Chondrocyte (in vitro differentiated cells): ENCODE data around the gene LPAR1. TPM values are rescaled to one million over a fixed set of nuclear protein-coding genes. Genes with fewer than 3 reads are reported as not detected.
"Not testable (repeated sequence)": the region's sequence is repeated elsewhere in the genome, so short reads cannot be mapped to it uniquely, and the experiment has no call there.

Experiments
- DNase-seq: peaks from one replicate; pipeline ENCODE4 v3.0.0; 2021; ENCODE audit warnings: mixed read lengths, low spot score
- H3K27ac Mint-ChIP-seq: one replicate; pipeline ENCODE4 v1.8.0; 2021; ENCODE audit warnings: mild to moderate bottlenecking, moderate library complexity, mixed read lengths; ENCODE audit not compliant: unreplicated experiment
- H3K27me3 Mint-ChIP-seq: 2 replicates; pipeline ENCODE4 v1.8.0; 2021; ENCODE audit warnings: low read depth, mixed read lengths
- H3K36me3 Mint-ChIP-seq: 2 replicates; pipeline ENCODE4 v1.8.0; 2021; ENCODE audit warnings: low read depth, mixed read lengths
- H3K4me1 Mint-ChIP-seq: 2 replicates; pipeline ENCODE4 v1.8.0; 2021; ENCODE audit warnings: low read depth, mild to moderate bottlenecking, mixed read lengths
- H3K4me3 Mint-ChIP-seq: one replicate; pipeline ENCODE4 v1.8.0; 2021; ENCODE audit warnings: mild to moderate bottlenecking, moderate library complexity, mixed read lengths; ENCODE audit not compliant: unreplicated experiment
- H3K9me3 Mint-ChIP-seq: 2 replicates; pipeline ENCODE4 v1.8.0; 2021; ENCODE audit warnings: low read depth, mixed read lengths
- CTCF ChIP-seq: fragments of 200-600 bp; sonication (generic); IDR thresholded peaks from 2 replicates; pipeline ENCODE4 v1.5.0; 2021; ENCODE audit warnings: antibody characterized with exemption, mild to moderate bottlenecking, moderate library complexity
- total RNA-seq: library from RNA; stranded (reverse); gene quantifications from 3 replicates; pipeline ENCODE4 v1.2.1, GENCODE V29; 2021

The LPAR1 gene
- total RNA-seq, 1 donor from 2014 or later = 33.5 TPM

- Mint-ChIP-seq H3K36me3 (peaks cover 10% of the 10 kb centered on the region), H3K4me1 (peaks cover 10% of the 10 kb centered on the region), H3K27ac (no peak overlapping the region), H3K27me3 (no peaks in the 10 kb centered on the region), H3K9me3 (peaks cover 29% of the 10 kb centered on the region), H3K4me3 (no peak overlapping the region)
- no peak for TF ChIP-seq CTCF
- DNase-seq = no peak
Observed at GRCh38 chr9:110864011-110864410, 174.3 kb downstream of the LPAR1 start.

DNA sequence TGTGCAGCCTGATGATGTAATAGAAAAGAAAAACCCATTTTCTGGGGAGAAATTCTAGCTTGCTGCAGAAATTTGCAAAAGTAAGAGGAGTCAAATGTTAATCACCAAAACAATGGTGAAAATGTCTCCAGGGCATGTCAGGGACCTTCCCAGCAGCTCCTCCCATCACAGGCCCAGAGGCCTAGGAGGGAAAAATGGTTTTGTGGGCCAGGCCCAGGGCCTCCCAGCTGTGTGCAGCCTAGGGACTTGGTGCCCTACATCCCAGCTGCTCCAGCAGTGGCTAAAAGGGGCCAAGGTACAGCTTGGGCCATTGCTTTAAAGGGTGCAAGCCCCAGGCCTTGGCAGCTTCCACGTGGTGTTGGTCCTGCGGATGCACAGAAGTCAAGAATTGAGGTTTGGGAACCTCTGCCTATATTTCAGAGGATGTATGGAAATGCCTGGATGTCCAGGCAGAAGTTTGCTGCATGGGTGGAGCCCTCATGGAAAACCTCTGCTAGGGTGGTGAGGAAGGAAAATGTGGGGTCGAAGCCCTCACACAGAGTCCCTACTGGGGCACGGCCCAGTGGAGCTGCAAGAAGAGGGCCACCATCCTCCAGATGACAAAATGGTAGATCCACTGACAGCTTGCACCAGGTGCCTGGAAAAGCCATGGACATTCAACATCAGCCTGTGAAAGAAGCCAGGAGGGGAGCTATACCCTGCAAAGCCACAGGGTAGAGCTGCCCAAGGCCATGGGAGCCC, 176.7 kb downstream of the LPAR1 start:
- Mint-ChIP-seq H3K4me1 (peaks cover 10% of the 10 kb centered on the region), H3K9me3 (peaks cover 32% of the 10 kb centered on the region), H3K36me3 (peaks cover 13% of the 10 kb centered on the region)
- H3K27ac Mint-ChIP-seq, H3K27me3 Mint-ChIP-seq, H3K4me3 Mint-ChIP-seq, DNase-seq: not testable (repeated sequence)

- no peak for DNase-seq
- no peak overlapping the region for H3K27ac Mint-ChIP-seq
- peaks cover 6% of the 10 kb centered on the region for H3K36me3 Mint-ChIP-seq
- H3K4me3 Mint-ChIP-seq = no peak overlapping the region
- no peaks in the 10 kb centered on the region for H3K27me3 Mint-ChIP-seq
- no peaks in the 10 kb centered on the region for H3K4me1 Mint-ChIP-seq
- TF ChIP-seq CTCF = no peak
- H3K9me3 Mint-ChIP-seq = peaks cover 40% of the 10 kb centered on the region
Observed at GRCh38 chr9:110856772-110857171, 181.5 kb downstream of the LPAR1 start.

DNA sequence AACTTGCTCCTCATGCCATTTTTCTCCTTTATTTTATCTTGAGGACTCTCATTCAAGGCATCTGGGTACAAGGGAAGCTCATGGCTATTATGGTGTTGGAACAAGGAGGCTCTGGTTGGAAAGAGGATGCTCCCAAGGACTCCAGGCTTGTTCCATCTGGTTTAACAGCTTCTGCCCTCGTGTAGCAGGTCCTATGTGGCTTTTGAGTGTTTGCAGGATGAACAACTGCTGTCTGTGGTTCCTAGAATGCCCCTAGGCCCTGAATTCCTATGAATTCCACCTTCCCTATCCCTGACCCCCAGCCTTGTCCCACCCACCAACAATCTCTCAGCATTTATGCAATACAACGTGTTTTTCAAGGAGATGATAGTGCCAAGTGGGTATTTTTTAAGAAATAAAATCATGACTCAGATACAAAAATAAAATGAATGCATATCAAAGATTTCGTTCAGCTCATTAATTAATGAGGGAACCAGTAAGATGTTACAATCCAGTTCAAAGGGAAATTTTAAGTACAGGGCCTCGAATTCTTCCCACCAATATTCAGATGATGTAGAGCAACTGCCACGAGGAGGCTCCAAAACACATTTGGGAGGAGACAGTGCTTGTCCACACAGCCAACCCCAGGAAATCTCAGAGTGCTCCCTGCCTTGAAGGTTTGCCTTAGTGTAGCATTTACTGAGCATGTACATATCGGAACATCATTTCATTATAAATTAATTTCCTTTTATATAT, 187.7 kb downstream of the LPAR1 start:
- TF ChIP-seq CTCF = no peak
- peaks cover 18% of the 10 kb centered on the region for H3K9me3 Mint-ChIP-seq
- peaks cover 15% of the 10 kb centered on the region for H3K4me1 Mint-ChIP-seq
- H3K27ac Mint-ChIP-seq = no peak overlapping the region
- no peak overlapping the region for H3K4me3 Mint-ChIP-seq
- H3K36me3 Mint-ChIP-seq = no peaks in the 10 kb centered on the region
- H3K27me3 Mint-ChIP-seq = no peaks in the 10 kb centered on the region
- no peak for DNase-seq

GRCh38 chr9:110847671-110848070, 190.6 kb downstream of the LPAR1 start:
- H3K4me3 Mint-ChIP-seq = peak overlapping the region; percentile 14
- no peak for DNase-seq
- no peak for TF ChIP-seq CTCF
- no peaks in the 10 kb centered on the region for H3K9me3 Mint-ChIP-seq
- peak overlapping the region; percentile 86 for H3K27ac Mint-ChIP-seq
- no peaks in the 10 kb centered on the region for H3K36me3 Mint-ChIP-seq
- peaks cover 28% of the 10 kb centered on the region for H3K4me1 Mint-ChIP-seq
- H3K27me3 Mint-ChIP-seq = no peaks in the 10 kb centered on the region
